Gastrocnemius medialis (tissue), 4 donors: Measurements from ENCODE around the gene SLC35D2. TPM values are rescaled to one million over a fixed set of nuclear protein-coding genes. Genes with fewer than 3 reads are reported as not detected.
"Not testable (repeated sequence)": the region's sequence is repeated elsewhere in the genome, so short reads cannot be mapped to it uniquely, and the experiment has no call there.

Experiments
- ATAC-seq, 2 donors: fragments of 150-250 bp; one replicate each; pipeline ENCODE4 v1.9.1; 2016
- DNase-seq, 2 donors: peaks; one replicate each; pipeline ENCODE4 v3.0.0-alpha.2; 2019
- H3K27ac ChIP-seq, 4 donors: fragments of 200-600 bp; sonication (generic); 1 replicate in 1 of 4; 2 replicates in 3 of 4; pipeline ENCODE4 v1.5.1; 2016 to 2018; ENCODE audit warnings: mild to moderate bottlenecking in 2 of 4, moderate library complexity in 1 of 4
- H3K27me3 ChIP-seq, 3 donors: fragments of 200-600 bp; sonication (generic) in 2 of 3; 1 replicate in 1 of 3; 2 replicates in 2 of 3; pipeline versions ENCODE4 v1.5.1 to v1.6.0; 2016 to 2019; ENCODE audit warnings: mild to moderate bottlenecking in 1 of 3, moderate library complexity in 1 of 3
- H3K36me3 ChIP-seq, 2 donors: fragments of 200-600 bp; sonication (generic) in 1 of 2; one replicate each; pipeline ENCODE4 v1.5.1; 2017 to 2018
- H3K4me1 ChIP-seq, 2 donors: fragments of 200-600 bp; sonication (generic) in 1 of 2; one replicate each; pipeline ENCODE4 v1.5.1; 2016 to 2017; ENCODE audit warnings: mild to moderate bottlenecking in 2 of 2
- H3K4me3 ChIP-seq, 4 donors: fragments of 200-600 bp; sonication (generic) in 3 of 4; 1 replicate in 1 of 4; 2 replicates in 3 of 4; pipeline ENCODE4 v1.5.1; 2016 to 2019; ENCODE audit warnings: mild to moderate bottlenecking in 2 of 4
- H3K9me3 ChIP-seq, 3 donors: fragments of 200-600 bp; sonication (generic) in 2 of 3; 1 replicate in 1 of 3; 2 replicates in 2 of 3; pipeline ENCODE4 v1.5.1; 2016 to 2019
- CTCF ChIP-seq, 5 experiments: fragments of 450-650 bp in 3 of 5; fragments of 200-600 bp in 2 of 5; sonication (generic) in 2 of 5; IDR thresholded peaks in 4 of 5; conservative IDR thresholded peaks in 1 of 5; 1 replicate in 4 of 5; 2 replicates in 1 of 5; pipeline ENCODE4 v1.5.1; 2016 to 2019; ENCODE audit warnings: antibody characterized with exemption in 5 of 5, mild to moderate bottlenecking in 3 of 5, moderate library complexity in 3 of 5
- POLR2A ChIP-seq, 2 donors: fragments of 450-650 bp; IDR thresholded peaks; one replicate each; pipeline ENCODE4 v1.6.1; 2017; ENCODE audit warnings: antibody characterized with exemption in 2 of 2, mild to moderate bottlenecking in 2 of 2, moderate library complexity in 2 of 2
- in situ Hi-C, 4 donors: fragments of 200-750 bp; cut with MboI; loops; one replicate each; pipeline versions ENCODE4 v1.15.0 to v1.8.0; 2017; ENCODE audit warnings: low sequenced_read_pairs in 4 of 4
- intact Hi-C: fragments of 100-400 bp; cut with DNase I; formaldehyde crosslinking; loops from one replicate; pipeline ENCODE4 v1.15.1; 2023; ENCODE audit warnings: low total_unique reads
- total RNA-seq, 4 donors: library from RNA; depleted of rRNA; stranded (reverse); fragments of >200 nt; gene quantifications; one replicate each; pipeline versions ENCODE4 v1.1.0 to v1.2.3, GENCODE V29; 2016

The SLC35D2 gene
- total RNA-seq, 4 donors from 2014 or later: 3.0 to 9.0 (median 6.8) TPM

- intact Hi-C loops: loop anchor here (10.0 kb wide), 1 partner anchor 243 kb away; no protein-coding TSS in a partner anchor
These were observed 62.0 kb downstream of the SLC35D2 start for GRCh38 chr9:96321515-96321914.

GRCh38 chr9:96320749-96321280 lies 62.7 kb downstream of the SLC35D2 start:
- no peaks in the 10 kb centered on the region for H3K4me1 ChIP-seq
- TF ChIP-seq POLR2A (IDR thresholded peaks at IDR 0.05): no peak
- no peaks in the 10 kb centered on the region for H3K27me3 ChIP-seq
- no peaks in the 10 kb centered on the region for H3K9me3 ChIP-seq
- DNase-seq (no peak), ATAC-seq (no peak)
- no peaks in the 10 kb centered on the region for H3K36me3 ChIP-seq
- H3K27ac ChIP-seq: no peak overlapping the region
- H3K4me3 ChIP-seq: no peak overlapping the region
- in situ Hi-C loops: no loop called here
- intact Hi-C loops: loop anchor here (10.0 kb wide), 1 partner anchor 244 kb away; no protein-coding TSS in a partner anchor

More at GRCh38 chr9:96321515-96321914, 62.0 kb downstream of the SLC35D2 start:
- in situ Hi-C loops: no loop called here
- no peaks in the 10 kb centered on the region for H3K27me3 ChIP-seq
- H3K9me3 ChIP-seq: no peaks in the 10 kb centered on the region
- no peak overlapping the region for H3K27ac ChIP-seq
- ATAC-seq: no peak
- no peak overlapping the region for H3K4me3 ChIP-seq
- DNase-seq: no peak
- no peaks in the 10 kb centered on the region for H3K36me3 ChIP-seq
- no peaks in the 10 kb centered on the region for H3K4me1 ChIP-seq
- no peak for TF ChIP-seq CTCF (IDR thresholded peaks at IDR 0.05 in 4 of 5, conservative IDR thresholded peaks at IDR 0.05 in 1 of 5)
- TF ChIP-seq POLR2A (IDR thresholded peaks at IDR 0.05): no peak

GRCh38 chr9:96318921-96319565 lies 64.5 kb downstream of the SLC35D2 start:
- Histone ChIP-seq H3K4me3 (no peak overlapping the region), H3K27ac (no peak overlapping the region), H3K4me1 (no peaks in the 10 kb centered on the region), H3K9me3 (no peaks in the 10 kb centered on the region), H3K27me3 (no peaks in the 10 kb centered on the region), H3K36me3 (no peaks in the 10 kb centered on the region)
- TF ChIP-seq CTCF (IDR thresholded peaks at IDR 0.05 in 4 of 5, conservative IDR thresholded peaks at IDR 0.05 in 1 of 5) (no peak), POLR2A (IDR thresholded peaks at IDR 0.05) (no peak)
- no peak for DNase-seq
- ATAC-seq: no peak
- intact Hi-C loops: loop anchor here (5.0 kb wide), 2 partner anchors 87 to 102 kb away; no protein-coding TSS in a partner anchor
- in situ Hi-C loops: no loop called here

GRCh38 chr9:96317335-96317980 lies 66.1 kb downstream of the SLC35D2 start:
- no peak overlapping the region for H3K27ac ChIP-seq
- intact Hi-C loops: loop anchor here (5.0 kb wide), 2 partner anchors 85 to 100 kb away; no protein-coding TSS in a partner anchor
- peak; percentile 13 to 19 for DNase-seq
- H3K9me3 ChIP-seq: no peaks in the 10 kb centered on the region
- ATAC-seq: peak in 1 of 2 donors; percentile 44
- no peaks in the 10 kb centered on the region for H3K27me3 ChIP-seq
- no peak overlapping the region for H3K4me3 ChIP-seq
- no peaks in the 10 kb centered on the region for H3K36me3 ChIP-seq
- in situ Hi-C loops: no loop called here
- H3K4me1 ChIP-seq: no peaks in the 10 kb centered on the region
- TF ChIP-seq POLR2A (IDR thresholded peaks at IDR 0.05): no peak
- TF ChIP-seq CTCF (IDR thresholded peaks at IDR 0.05 in 4 of 5, conservative IDR thresholded peaks at IDR 0.05 in 1 of 5): peak; percentile 33 to 80 (median 58)

GRCh38 chr9:96309850-96310249 lies 73.7 kb downstream of the SLC35D2 start:
- ATAC-seq (no peak), DNase-seq (no peak)
- no peaks in the 10 kb centered on the region for H3K27me3 ChIP-seq
- TF ChIP-seq POLR2A (IDR thresholded peaks at IDR 0.05) (no peak), CTCF (IDR thresholded peaks at IDR 0.05 in 4 of 5, conservative IDR thresholded peaks at IDR 0.05 in 1 of 5) (no peak)
- no peak overlapping the region for H3K4me3 ChIP-seq
- no peaks in the 10 kb centered on the region for H3K36me3 ChIP-seq
- no peaks in the 10 kb centered on the region for H3K4me1 ChIP-seq
- in situ Hi-C loops: no loop called here
- intact Hi-C loops: no loop called here
- no peaks in the 10 kb centered on the region for H3K9me3 ChIP-seq
- no peak overlapping the region for H3K27ac ChIP-seq

GRCh38 chr9:96306958-96307357 lies 76.6 kb downstream of the SLC35D2 start:
- in situ Hi-C loops, H3K27me3 ChIP-seq, H3K27ac ChIP-seq, H3K4me3 ChIP-seq, intact Hi-C loops, H3K4me1 ChIP-seq, H3K36me3 ChIP-seq, DNase-seq, ATAC-seq, H3K9me3 ChIP-seq: not testable (repeated sequence)
